Urinary bladder (tissue), 4 donors: Measurements from ENCODE around the gene SLC35F5. TPM values are rescaled to one million over a fixed set of nuclear protein-coding genes. Genes with fewer than 3 reads are reported as not detected.

Experiments
- DNase-seq: peaks from one replicate; pipeline ENCODE4 v3.0.0-alpha.2; 2015; ENCODE audit errors: extremely low spot score
- H3K27ac ChIP-seq: one replicate; pipeline ENCODE4 v1.5.1; 2013; ENCODE audit warnings: low read depth, mild to moderate bottlenecking, moderate library complexity
- H3K36me3 ChIP-seq: one replicate; pipeline ENCODE4 v1.6.1; 2013; ENCODE audit warnings: mild to moderate bottlenecking, moderate library complexity; ENCODE audit not compliant: insufficient read depth
- H3K4me1 ChIP-seq: one replicate; pipeline ENCODE4 v1.6.1; 2013; ENCODE audit warnings: mild to moderate bottlenecking, moderate library complexity; ENCODE audit not compliant: insufficient read depth
- H3K4me3 ChIP-seq: one replicate; pipeline ENCODE4 v1.5.1; 2013; ENCODE audit warnings: low read depth, low read length
- WGBS: extraction: QIAGEN DNeasy Blood & Tissue Kit; methylation state at CpG from one replicate; pipeline ENCODE4 v1.1.7; 2013; 5-methylcytosine and 5-hydroxymethylcytosine counted together
- polyA plus RNA-seq: library from polyadenylated mRNA; stranded (reverse); fragments of 200-250 nt; gene quantifications from one replicate; pipeline ENCODE4 v1.2.3, GENCODE V29; 2013
- total RNA-seq: library from RNA; depleted of rRNA; stranded (reverse); fragments of >200 nt; gene quantifications from one replicate; pipeline ENCODE4 v1.2.3, GENCODE V29; 2014
- donor health status: healthy with polysubstance abuse.
- donor health status: healthy.

The SLC35F5 gene
- total and polyA plus RNA-seq, 2 donors, result 15.9 to 283 TPM

DNA sequence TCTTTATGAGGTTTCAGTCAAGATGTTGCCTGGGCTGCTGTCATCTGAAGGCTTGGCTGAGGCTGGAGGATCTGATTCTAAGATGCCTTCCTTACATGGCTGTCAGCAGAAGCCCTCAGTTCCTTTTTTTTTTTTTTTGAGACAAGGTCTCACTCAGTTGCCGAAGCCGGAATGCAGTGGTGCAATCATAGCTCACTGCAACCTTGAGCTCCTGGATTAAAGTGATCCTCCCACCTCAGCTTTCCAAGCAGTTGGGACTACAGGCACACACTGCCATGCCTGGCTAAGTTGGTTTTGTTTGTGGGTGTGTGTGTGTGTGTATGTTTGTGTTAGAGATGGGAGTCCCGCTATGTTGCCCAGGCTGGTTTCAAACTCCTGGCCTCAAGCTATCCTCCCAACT lies 13.1 kb upstream of the SLC35F5 start:
- Histone ChIP-seq H3K36me3 (no peaks in the 10 kb centered on the region), H3K4me1 (no peaks in the 10 kb centered on the region), H3K27ac (no peak overlapping the region), H3K4me3 (no peak overlapping the region)
- WGBS, result 97% methylated on average over 3 of the region's 3 CpGs
- no peak for DNase-seq

DNA sequence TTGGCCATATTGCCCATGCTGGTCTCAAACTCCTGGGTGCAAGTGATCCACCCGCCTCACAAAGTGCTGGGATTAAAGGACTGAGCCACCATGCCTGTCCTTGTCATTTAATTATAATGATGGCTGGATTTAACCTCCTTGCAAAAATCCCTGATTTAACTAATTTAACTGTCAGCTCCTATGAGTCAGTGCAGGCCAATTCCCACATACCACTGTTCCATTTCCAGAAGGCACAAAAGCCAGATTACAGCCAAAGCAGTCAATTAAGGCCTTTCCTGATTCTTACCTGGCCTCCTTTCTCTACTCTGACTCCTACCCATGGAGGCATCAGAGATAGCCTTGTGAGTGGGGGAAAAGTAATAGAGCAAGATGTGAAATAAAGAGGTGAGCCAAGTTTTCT lies 12.3 kb upstream of the SLC35F5 start:
- Histone ChIP-seq H3K27ac (no peak overlapping the region), H3K4me3 (no peak overlapping the region), H3K36me3 (no peaks in the 10 kb centered on the region), H3K4me1 (no peaks in the 10 kb centered on the region)
- no peak for DNase-seq
- WGBS, result 88% methylated on average over 1 of the region's 1 CpG

DNA sequence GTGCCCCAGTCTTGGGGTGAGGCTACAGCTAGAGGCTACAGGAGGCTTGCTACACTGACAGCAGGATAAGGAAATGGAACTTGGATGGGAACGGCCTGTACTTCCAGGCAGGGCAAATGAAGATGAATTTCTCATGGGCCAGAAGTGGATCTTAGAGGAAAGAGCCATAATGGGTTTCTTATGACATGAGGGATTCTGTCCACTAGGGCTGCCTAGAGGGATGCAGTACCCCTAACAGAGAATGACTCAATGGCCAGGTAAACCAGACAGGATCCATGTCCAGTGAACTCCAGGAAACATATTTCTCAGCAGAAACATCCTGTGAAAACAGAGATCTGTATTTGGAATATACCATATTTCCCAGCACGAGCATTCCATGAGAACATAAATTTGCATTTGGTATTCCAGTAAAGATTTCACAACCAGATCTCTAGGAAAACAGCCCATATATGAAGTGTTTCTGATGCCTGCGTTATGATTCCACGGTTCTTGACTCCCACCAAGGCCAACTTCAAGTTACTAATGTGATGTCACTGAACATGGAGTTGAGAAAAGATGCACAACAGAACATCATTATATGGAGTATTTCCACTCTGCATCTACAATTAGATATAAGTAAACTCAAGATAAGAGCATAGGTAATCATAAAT lies 11.5 kb upstream of the SLC35F5 start:
- no peak overlapping the region for H3K4me3 ChIP-seq
- no peaks in the 10 kb centered on the region for H3K4me1 ChIP-seq
- WGBS, result 81% methylated on average over 4 of the region's 4 CpGs
- no peaks in the 10 kb centered on the region for H3K36me3 ChIP-seq
- no peak for DNase-seq
- H3K27ac ChIP-seq, result no peak overlapping the region

DNA sequence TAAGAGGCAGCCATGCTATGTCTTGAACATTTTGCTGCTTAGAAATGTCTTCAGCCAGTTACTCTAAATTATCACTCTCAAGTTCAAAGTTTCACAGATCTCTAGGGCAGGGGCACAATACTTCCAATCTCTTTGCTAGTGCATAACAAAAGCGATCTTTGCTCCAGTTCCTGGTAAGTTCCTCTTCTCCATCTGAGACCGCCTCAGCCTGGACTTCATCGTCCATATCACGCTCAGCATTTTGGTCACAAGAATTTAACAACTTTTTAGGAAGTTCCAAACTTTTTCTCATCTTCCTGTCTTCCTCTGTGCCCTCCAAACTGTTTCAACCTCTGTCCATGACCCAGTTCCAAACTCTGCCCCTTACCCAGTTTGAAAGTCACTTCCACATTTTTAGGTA lies 8.8 kb upstream of the SLC35F5 start:
- DNase-seq, result no peak
- H3K27ac ChIP-seq, result no peak overlapping the region
- no peaks in the 10 kb centered on the region for H3K4me1 ChIP-seq
- H3K4me3 ChIP-seq, result no peak overlapping the region
- no peaks in the 10 kb centered on the region for H3K36me3 ChIP-seq
- WGBS, result 87% methylated on average over 4 of the region's 4 CpGs

DNA sequence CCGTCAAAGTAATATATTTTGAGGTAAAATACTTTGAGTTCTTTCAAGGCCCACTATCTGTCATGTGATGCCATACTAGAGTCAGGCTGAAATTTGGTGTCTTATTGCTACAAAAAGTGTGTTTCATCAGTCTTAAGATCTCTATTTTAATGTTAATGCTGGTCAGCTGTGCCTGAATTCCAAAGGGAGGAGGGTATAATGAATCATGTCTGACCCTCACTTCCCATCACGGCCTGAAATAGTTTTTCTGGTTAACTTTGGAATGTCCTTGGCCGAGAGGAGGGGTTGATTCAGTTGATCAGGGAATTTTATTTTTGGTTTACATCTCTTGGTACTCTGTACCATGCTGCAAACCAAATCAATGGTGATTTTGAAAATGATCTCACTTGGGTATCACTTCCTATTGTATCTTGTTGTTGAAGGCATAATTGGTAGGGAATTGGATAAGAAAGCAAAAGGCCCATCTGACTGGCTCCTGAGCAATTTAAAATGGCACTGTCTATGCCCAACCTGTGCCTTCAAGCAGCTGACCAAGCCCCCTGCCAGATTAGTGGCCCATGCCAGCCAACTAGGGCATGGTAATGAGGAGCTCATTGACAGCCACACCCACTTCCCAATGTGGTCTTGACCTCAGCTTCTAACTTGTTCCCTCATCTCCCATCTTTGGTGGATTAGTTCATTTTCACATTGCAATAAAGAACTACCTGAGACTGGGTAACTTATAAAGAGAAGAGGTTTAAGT lies 6.1 kb upstream of the SLC35F5 start:
- H3K27ac ChIP-seq, result no peak overlapping the region
- no peaks in the 10 kb centered on the region for H3K36me3 ChIP-seq
- 71% methylated on average over 3 of the region's 3 CpGs for WGBS

DNA sequence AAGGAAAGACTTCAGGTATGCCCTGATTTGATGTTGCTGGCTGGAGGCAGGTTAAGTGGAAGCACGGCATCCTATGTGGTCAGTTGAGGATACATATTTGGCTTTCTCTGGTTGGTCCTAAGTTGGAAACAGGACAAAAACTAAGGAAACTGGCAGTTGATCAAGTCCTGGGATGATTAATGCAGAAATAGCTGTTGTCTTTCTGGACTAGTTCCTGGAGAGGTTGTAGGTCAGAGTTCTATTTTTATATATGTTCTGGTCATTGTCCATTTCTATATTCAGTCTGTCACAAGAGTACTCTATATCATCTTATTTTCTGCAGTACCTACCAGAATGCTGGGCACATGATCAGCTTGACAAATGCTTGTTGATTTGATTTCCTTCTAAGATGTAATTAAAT lies 4.0 kb upstream of the SLC35F5 start:
- Histone ChIP-seq H3K27ac (no peak overlapping the region), H3K36me3 (no peaks in the 10 kb centered on the region), H3K4me3 (no peak overlapping the region), H3K4me1 (no peaks in the 10 kb centered on the region)
- WGBS, result 26% methylated on average over 1 of the region's 1 CpG
- DNase-seq, result no peak

More for the DNA sequence above, 6.1 kb upstream of the SLC35F5 start:
- no peaks in the 10 kb centered on the region for H3K4me1 ChIP-seq
- no peak for DNase-seq
- no peak overlapping the region for H3K4me3 ChIP-seq

DNA sequence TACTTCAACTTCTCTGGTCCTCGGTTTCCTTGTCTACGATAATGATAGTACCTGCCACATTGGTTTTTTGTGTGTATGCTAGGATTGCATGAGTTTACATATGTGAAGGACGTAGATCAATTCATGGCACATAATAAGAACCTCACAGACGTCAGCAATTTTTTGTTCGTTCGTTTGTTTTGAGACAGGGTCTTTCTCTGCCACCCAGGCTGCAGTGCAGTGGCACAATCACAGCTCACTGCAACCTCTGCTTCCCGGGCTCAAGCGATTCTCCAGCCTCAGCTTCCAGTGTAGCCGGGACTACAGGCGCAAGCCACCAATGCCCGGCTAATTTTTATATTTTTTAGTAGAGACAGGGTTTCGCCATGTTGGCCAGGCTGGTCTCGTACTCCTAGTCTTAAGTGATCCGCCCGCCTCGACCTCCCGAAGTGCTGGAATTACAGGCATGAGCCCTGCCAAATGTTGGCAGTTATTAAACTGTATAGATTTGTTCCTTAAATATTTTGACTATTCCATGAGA lies 756 bp upstream of the SLC35F5 start:
- Histone ChIP-seq H3K27ac (peak overlapping the region; percentile 97), H3K36me3 (no peaks in the 10 kb centered on the region), H3K4me3 (peak overlapping the region; percentile 84), H3K4me1 (peaks cover 3% of the 10 kb centered on the region)
- WGBS, result 15% methylated on average over 17 of the region's 17 CpGs
- DNase-seq, result no peak

DNA sequence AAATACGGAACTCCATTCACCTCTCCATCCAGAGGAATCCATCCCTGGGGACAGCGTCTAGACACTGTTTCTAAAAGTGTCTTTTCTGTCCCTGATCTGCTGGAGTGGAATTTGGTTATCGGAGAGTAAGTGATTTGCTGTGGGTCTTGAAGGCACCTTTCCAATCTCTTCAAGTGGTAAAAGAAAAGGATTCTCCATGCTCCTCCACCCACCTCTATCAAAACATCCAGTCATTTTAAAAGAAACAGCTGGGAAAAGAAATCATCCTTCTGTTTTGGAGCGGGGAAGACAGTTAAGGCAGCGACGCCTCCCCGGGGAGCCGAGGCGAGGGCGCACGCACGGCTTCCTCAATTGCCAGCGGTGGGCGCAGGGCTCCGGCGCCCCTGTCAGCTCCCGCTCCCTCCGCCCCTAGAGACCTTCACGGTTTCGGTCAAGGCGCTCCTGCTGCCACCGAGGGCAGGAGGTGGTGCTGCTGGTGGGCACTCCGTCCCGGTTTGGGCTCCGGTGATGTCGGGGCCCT lies 547 bp downstream of the SLC35F5 start:
- WGBS, result under 1% methylated on average over 26 of the region's 26 CpGs
- Histone ChIP-seq H3K4me1 (peaks cover 3% of the 10 kb centered on the region), H3K27ac (peak overlapping the region; percentile 97), H3K36me3 (no peaks in the 10 kb centered on the region), H3K4me3 (peak overlapping the region; percentile 84)
- DNase-seq, result peak; percentile 13

DNA sequence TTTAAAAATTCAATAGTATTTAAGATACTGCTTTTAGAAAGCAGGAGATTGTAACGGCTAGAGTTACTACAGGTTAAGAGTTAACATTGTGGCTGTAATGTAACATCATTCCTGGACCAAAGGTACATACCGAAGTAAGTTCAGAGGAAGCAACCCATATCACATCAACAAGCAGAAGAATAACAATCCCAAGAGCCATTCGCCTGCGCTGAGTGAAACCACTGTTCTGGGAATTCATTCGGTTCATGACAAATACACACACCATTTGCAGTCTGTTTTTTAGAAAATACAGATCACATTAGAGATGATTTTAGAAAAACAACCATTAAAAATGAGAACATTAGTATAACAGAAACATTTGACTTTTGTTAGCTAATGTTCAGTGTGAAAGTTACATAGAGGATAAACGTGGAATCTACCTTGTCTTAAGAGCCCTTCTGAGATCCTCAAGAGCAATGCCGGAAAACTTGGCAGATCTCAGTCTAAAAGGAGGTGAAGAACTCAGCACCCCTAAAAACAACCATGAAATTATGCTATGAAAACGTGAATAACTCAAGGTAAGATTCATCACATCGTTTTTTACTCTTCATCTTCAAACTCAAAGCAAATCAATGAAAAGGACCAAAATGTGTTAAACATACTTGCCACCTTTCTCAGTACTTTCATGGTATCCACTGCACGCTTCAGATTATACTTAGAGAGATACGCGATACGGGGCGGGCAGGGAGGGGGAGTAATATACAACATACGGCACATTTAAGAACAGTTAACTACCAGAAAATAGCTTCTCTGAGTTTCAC lies 1.2 kb downstream of the SLC35F5 start:
- H3K36me3 ChIP-seq, result no peaks in the 10 kb centered on the region
- WGBS, result 12% methylated on average over 15 of the region's 15 CpGs
- peaks cover 3% of the 10 kb centered on the region for H3K4me1 ChIP-seq
- H3K27ac ChIP-seq, result no peak overlapping the region
- DNase-seq, result no peak
- peak overlapping the region; percentile 84 for H3K4me3 ChIP-seq

DNA sequence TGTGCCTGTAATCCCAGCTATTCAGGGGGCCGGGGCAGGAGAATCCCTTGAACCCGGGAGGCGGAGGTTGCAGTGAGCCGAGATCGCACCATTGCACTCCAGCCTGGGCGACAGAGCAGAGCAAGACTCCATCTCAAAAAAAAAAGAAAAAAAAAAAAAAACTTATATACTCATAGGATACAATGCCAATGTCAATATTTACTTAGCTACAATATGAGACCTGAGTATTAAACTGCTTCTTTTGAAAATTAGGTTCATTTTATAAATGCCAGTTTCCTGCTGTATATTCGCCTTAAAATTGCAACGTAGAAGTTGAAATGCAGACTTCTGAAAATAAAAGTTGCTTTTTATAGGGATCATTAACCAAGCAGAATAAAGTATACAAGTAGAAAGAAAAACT lies 2.3 kb downstream of the SLC35F5 start:
- WGBS, result 87% methylated on average over 8 of the region's 8 CpGs
- Histone ChIP-seq H3K4me3 (no peak overlapping the region), H3K4me1 (peaks cover 3% of the 10 kb centered on the region), H3K27ac (no peak overlapping the region), H3K36me3 (no peaks in the 10 kb centered on the region)
- no peak for DNase-seq

DNA sequence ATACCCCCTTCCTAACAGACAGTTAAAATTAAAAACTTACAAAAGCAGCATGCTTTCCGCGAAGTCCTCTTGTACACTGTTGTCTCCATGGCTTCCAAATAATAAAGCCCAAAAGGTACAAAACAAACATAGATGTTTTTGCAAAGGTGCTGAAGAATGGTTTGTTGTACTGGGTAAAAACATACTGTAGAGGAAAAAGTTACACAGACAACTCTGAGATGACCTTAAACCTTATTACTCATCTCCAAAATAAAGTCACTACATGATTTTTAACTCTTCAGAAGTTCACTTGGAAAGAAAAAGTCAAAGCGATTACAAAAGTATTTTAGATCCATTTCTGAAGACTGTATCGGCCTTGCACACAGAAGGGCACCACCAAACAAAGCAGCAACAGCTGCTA lies 6.1 kb downstream of the SLC35F5 start:
- no peak overlapping the region for H3K4me3 ChIP-seq
- WGBS, result 94% methylated on average over 4 of the region's 4 CpGs

DNA sequence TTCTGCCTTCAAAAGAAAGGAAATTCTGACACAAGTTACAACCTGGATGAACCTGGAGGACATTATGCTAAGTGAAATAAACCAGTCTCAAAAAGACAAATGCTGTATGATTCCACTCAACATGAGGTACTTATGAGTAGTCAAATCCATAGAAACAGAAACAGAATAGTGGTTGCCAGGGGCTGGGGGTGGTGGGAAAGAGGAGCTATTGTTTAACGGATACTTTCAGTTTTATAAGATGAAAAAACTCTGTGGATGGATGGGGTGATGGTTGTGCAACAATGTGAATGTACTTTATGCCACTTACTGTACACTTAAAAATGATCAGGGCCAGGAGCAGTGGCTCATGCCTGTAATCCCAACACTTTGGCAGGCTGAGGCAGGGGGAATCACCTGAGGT lies 15.4 kb downstream of the SLC35F5 start:
- H3K27ac ChIP-seq, result no peak overlapping the region
- no peaks in the 10 kb centered on the region for H3K36me3 ChIP-seq
- no peak overlapping the region for H3K4me3 ChIP-seq
- no peaks in the 10 kb centered on the region for H3K4me1 ChIP-seq
- WGBS, result 95% methylated on average over 1 of the region's 1 CpG
- DNase-seq, result no peak

More for the DNA sequence above, 6.1 kb downstream of the SLC35F5 start:
- Histone ChIP-seq H3K36me3 (no peaks in the 10 kb centered on the region), H3K4me1 (peaks cover 3% of the 10 kb centered on the region), H3K27ac (no peak overlapping the region)
- DNase-seq, result no peak

DNA sequence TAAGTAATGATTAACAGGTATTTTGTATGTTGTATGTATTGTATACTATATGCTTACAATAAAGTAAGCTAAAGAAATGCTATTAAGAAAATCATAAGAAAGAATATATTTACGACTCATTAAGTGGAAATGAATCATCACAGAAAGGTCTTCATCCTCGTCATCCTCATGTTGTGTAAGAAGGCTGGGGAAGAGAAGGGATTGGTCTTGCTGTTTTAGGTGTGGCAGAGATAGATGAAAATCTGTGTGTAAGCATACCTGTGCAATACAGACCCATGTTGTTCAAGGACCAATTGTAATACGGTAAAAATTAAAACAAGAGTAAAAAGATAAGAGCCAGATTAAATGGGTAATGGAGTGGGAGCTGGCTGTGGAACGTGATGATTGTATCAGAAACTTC lies 16.6 kb downstream of the SLC35F5 start:
- no peak for DNase-seq
- H3K27ac ChIP-seq, result no peak overlapping the region
- no peaks in the 10 kb centered on the region for H3K36me3 ChIP-seq
- no peaks in the 10 kb centered on the region for H3K4me1 ChIP-seq
- no peak overlapping the region for H3K4me3 ChIP-seq
- WGBS, result 86% methylated on average over 4 of the region's 4 CpGs
